Measurements from ENCODE around the gene HOXA1.
A peak's percentile ranks its signal among the peaks of the same experiment; 100 is the strongest.

HOXA1 gene

DNA sequence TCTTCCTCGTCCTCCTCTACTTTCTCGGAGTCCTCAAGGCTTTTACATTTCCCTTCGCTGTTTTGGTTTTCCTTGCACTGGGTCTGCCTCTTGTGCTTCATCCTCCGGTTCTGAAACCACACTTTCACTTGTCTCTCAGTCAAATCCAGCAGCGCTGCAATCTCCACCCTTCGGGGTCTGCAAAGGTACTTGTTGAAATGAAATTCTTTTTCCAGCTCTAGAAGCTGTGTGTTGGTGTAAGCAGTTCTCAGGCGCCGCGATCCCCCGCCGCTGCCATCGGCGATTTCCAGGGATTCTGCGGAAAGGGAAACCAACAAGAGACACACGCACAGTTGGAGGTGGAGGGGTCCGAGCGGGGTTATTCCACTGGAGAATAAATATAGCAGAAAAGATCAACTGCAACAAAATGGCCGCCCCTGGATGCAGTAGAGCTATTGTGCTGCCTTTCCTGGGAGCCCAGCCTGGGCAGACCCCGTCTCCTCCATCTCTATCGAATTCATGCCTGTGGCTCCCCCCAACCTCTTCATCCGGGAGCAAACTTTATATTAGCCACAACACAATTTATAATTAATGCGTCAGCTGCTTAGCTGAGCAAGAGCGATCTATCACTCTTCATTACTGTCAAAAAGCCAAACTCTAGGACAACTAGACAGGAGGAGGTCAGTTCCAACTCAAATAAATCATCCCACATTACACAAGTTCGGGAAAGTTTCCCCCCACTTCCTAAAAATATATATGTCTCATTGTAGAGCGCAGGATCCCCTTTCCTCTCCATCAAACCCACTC, 5.6 kb upstream of the HOXA1 start:
- DNase-seq (ENCODE audit: low spot score), result no peak
- POLR2A ChIA-PET (ENCODE audit: low non-redundant PET), result no interaction called here
- TF ChIP-seq, protein P1, sequence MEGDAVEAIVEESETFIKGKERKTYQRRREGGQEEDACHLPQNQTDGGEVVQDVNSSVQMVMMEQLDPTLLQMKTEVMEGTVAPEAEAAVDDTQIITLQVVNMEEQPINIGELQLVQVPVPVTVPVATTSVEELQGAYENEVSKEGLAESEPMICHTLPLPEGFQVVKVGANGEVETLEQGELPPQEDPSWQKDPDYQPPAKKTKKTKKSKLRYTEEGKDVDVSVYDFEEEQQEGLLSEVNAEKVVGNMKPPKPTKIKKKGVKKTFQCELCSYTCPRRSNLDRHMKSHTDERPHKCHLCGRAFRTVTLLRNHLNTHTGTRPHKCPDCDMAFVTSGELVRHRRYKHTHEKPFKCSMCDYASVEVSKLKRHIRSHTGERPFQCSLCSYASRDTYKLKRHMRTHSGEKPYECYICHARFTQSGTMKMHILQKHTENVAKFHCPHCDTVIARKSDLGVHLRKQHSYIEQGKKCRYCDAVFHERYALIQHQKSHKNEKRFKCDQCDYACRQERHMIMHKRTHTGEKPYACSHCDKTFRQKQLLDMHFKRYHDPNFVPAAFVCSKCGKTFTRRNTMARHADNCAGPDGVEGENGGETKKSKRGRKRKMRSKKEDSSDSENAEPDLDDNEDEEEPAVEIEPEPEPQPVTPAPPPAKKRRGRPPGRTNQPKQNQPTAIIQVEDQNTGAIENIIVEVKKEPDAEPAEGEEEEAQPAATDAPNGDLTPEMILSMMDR (conservative IDR thresholded peaks at IDR 0.05; ENCODE audit: low read depth), result no peak
- peak overlapping the region; percentile 31; the same call in 1 of the 2 replicates for H3K27ac ChIP-seq
- CTCF ChIA-PET, result interaction anchor here (1.4 kb wide), 1 partner anchor 247 kb away, joined by 3 read pairs; no protein-coding TSS in a partner anchor

GRCh38 chr7:27100694-27101170, 4.9 kb upstream of the HOXA1 start:
- POLR2A ChIA-PET (ENCODE audit: low non-redundant PET), result no interaction called here

GRCh38 chr7:27099453-27100370, 3.9 kb upstream of the HOXA1 start:
- TF ChIP-seq, protein P1 (conservative IDR thresholded peaks at IDR 0.05; ENCODE audit: low read depth), result no peak
- DNase-seq (ENCODE audit: low spot score), result no peak
- peak overlapping the region; percentile 95 for H3K27ac ChIP-seq
- ChIA-PET CTCF (interaction anchor here (0.5 to 2.3 kb wide), 8 partner anchors 11 to 284 kb away, joined by 3 to 14 read pairs (median 4); partner anchors contain the start of gene HOXA5), POLR2A (ENCODE audit: low non-redundant PET) (no interaction called here)

More at GRCh38 chr7:27100694-27101170, 4.9 kb upstream of the HOXA1 start:
- CTCF ChIA-PET, result interaction anchor here (1.4 kb wide), 1 partner anchor 246 kb away, joined by 3 read pairs; no protein-coding TSS in a partner anchor
- DNase-seq (ENCODE audit: low spot score), result no peak
- peak overlapping the region; percentile 31; the same call in 1 of the 2 replicates for H3K27ac ChIP-seq
- TF ChIP-seq, protein P1 (conservative IDR thresholded peaks at IDR 0.05; ENCODE audit: low read depth), result no peak

GRCh38 chr7:27098578-27099451, 3.0 kb upstream of the HOXA1 start:
- ChIA-PET CTCF (interaction anchor here (0.5 to 3.3 kb wide), 19 partner anchors 10 to 416 kb away, joined by 3 to 14 read pairs (median 4); partner anchors contain the start of gene HOXA5), POLR2A (ENCODE audit: low non-redundant PET) (interaction anchor here (1.0 to 1.1 kb wide), 2 partner anchors 33 to 233 kb away, joined by 3 to 4 read pairs; no protein-coding TSS in a partner anchor)
- no peak for DNase-seq (ENCODE audit: low spot score)
- peak overlapping the region; percentile 95 for H3K27ac ChIP-seq
- TF ChIP-seq, protein P1 (conservative IDR thresholded peaks at IDR 0.05; ENCODE audit: low read depth), result peak; percentile 48

GRCh38 chr7:27097686-27098577, 2.1 kb upstream of the HOXA1 start:
- H3K27ac ChIP-seq, result peak overlapping the region; percentile 95
- CTCF ChIA-PET, result interaction anchor here (0.5 to 3.3 kb wide), 17 partner anchors 11 to 415 kb away, joined by 3 to 14 read pairs (median 4); partner anchors contain the start of gene HOXA5
- DNase-seq (ENCODE audit: low spot score), result peak; percentile 59
- TF ChIP-seq, protein P1 (conservative IDR thresholded peaks at IDR 0.05; ENCODE audit: low read depth), result no peak; the same call in 1 of the 2 replicates
- POLR2A ChIA-PET (ENCODE audit: low non-redundant PET), result interaction anchor here (1.0 to 1.1 kb wide), 2 partner anchors 32 to 232 kb away, joined by 3 to 4 read pairs; no protein-coding TSS in a partner anchor

All from RWPE1 (cell line).